HepG2 (cell line): ENCODE results near the gene CYSLTR2. TPM values are rescaled to one million over a fixed set of nuclear protein-coding genes. Genes with fewer than 3 reads are reported as not detected.

ENCODE experiments used
- ATAC-seq: fragments of 200-7000 bp; cut with Tn5 transposase; 3 replicates; pipeline ENCODE4 v1.9.1; 2020; ENCODE audit warnings: mild to moderate bottlenecking, moderate library complexity
- BruUV-seq: library from RNA; stranded (reverse); fragments of 400-500 nt; replicated peaks from 2 replicates; lab custom pipeline; 2021; lab: Mats Ljungman, UMichigan
- CTCF ChIA-PET: fragments of 300-600 bp; formaldehyde crosslinking; extraction: SDS; loops from one replicate; lab custom pipeline; 2021; ENCODE audit warnings: low total read pairs, inconsistent platforms, low intra/inter-chr PET ratio; lab: Yijun Ruan, JAX
- POLR2A ChIA-PET: fragments of 350-600 bp; sonication (Branson Sonifier 250); formaldehyde crosslinking; loops from one replicate; lab custom pipeline; 2020; ENCODE audit warnings: antibody characterized with exemption, inconsistent platforms; lab: Yijun Ruan, JAX
- DNase-seq: peaks from one replicate; pipeline ENCODE4 v3.0.0-alpha.2; 2015; ENCODE audit warnings: low spot score
- FAIRE-seq: peaks from 3 replicates; lab custom pipeline; 2011; peaks lifted over from hg19 to GRCh38; lab: Jason Lieb, UNC
- H2AFZ ChIP-seq: one replicate; pipeline ENCODE4 v1.6.1; 2011; ENCODE audit warnings: low read length, inconsistent platforms
- H3K27ac ChIP-seq: fragments of 300-600 bp; 3 replicates; pipeline ENCODE4 v1.8.0; 2011; ENCODE audit warnings: mixed run types, mild to moderate bottlenecking, mixed read lengths, low read length, inconsistent platforms; ENCODE audit not compliant: insufficient read depth; ENCODE audit errors: extremely low read length
- H3K27me3 ChIP-seq, 2 experiments: fragments of 200-600 bp in 1 of 2; 2 replicates in 1 of 2; 3 replicates in 1 of 2; pipeline versions ENCODE4 v1.6.0 to v1.8.0; 2011; ENCODE audit warnings: low read length in 2 of 2, mild to moderate bottlenecking in 2 of 2, moderate library complexity in 2 of 2, inconsistent platforms in 1 of 2; ENCODE audit not compliant: insufficient read depth in 2 of 2, control insufficient read depth in 1 of 2
- H3K36me3 ChIP-seq, 2 experiments: fragments of 200-600 bp in 1 of 2; replicated peaks in 1 of 2; 2 replicates in 1 of 2; 3 replicates in 1 of 2; pipeline versions ENCODE4 v1.5.1 to v1.8.0; 2011; ENCODE audit warnings: low read length in 2 of 2, inconsistent platforms in 1 of 2; ENCODE audit not compliant: insufficient read depth in 2 of 2, control insufficient read depth in 1 of 2
- H3K4me1 ChIP-seq: 2 replicates; pipeline ENCODE4 v1.5.1; 2012; ENCODE audit warnings: low read length, inconsistent platforms; ENCODE audit not compliant: insufficient read depth
- H3K4me2 ChIP-seq: 2 replicates; pipeline ENCODE4 v1.6.0; 2011; ENCODE audit warnings: low read depth, low read length, inconsistent platforms
- H3K4me3 ChIP-seq, 3 experiments: fragments of 200-600 bp in 1 of 3; sonication (generic), shearing (Covaris generic) in 1 of 3; replicated peaks in 1 of 3; 2 replicates each; pipeline ENCODE4 v1.5.1; 2011 to 2016; ENCODE audit warnings: low read length in 3 of 3, inconsistent platforms in 2 of 3, low read depth in 2 of 3, mild to moderate bottlenecking in 2 of 3, control low read depth in 1 of 3, mixed read lengths in 1 of 3; ENCODE audit not compliant: insufficient read depth in 1 of 3
- H3K79me2 ChIP-seq: one replicate; pipeline ENCODE4 v1.6.1; 2011; ENCODE audit warnings: low read length, inconsistent platforms; ENCODE audit not compliant: insufficient read depth
- H3K9ac ChIP-seq: 2 replicates; pipeline ENCODE4 v1.6.0; 2011; ENCODE audit warnings: mild to moderate bottlenecking, low read depth, low read length, inconsistent platforms; ENCODE audit not compliant: insufficient read depth
- H3K9me3 ChIP-seq: 2 replicates; pipeline ENCODE4 v1.5.1; 2012; ENCODE audit warnings: mild to moderate bottlenecking, low read length
- H4K20me1 ChIP-seq: 2 replicates; pipeline ENCODE4 v1.6.0; 2011; ENCODE audit warnings: inconsistent platforms, mild to moderate bottlenecking, low read length, moderate library complexity; ENCODE audit not compliant: insufficient read depth
- FOXJ3 ChIP-seq: sonication (generic); formaldehyde crosslinking; IDR thresholded peaks from 2 replicates; pipeline ENCODE4 v1.4.0; 2020; ENCODE audit warnings: missing genetic modification reagents, mild to moderate bottlenecking, borderline replicate concordance
- GABPB1 ChIP-seq: IDR thresholded peaks from 2 replicates; pipeline ENCODE4 v1.6.1; 2016; ENCODE audit warnings: mild to moderate bottlenecking, missing genetic modification reagents, moderate library complexity, missing compliant biosample characterization
- JDP2 ChIP-seq: sonication (generic); formaldehyde crosslinking; IDR thresholded peaks from 2 replicates; pipeline ENCODE4 v1.8.1; 2022; ENCODE audit warnings: missing genetic modification reagents, borderline replicate concordance
- MTA3 ChIP-seq: sonication (generic); formaldehyde crosslinking; IDR thresholded peaks from 2 replicates; pipeline ENCODE4 v1.4.0; 2020; ENCODE audit warnings: missing genetic modification reagents
- PAXIP1 ChIP-seq: sonication (generic); formaldehyde crosslinking; conservative IDR thresholded peaks from 2 replicates; pipeline ENCODE4 v1.4.0; 2020; ENCODE audit warnings: mild to moderate bottlenecking, missing genetic modification reagents, moderate library complexity
- POGZ ChIP-seq: sonication (generic); formaldehyde crosslinking; IDR thresholded peaks from 2 replicates; pipeline ENCODE4 v1.4.0; 2020; ENCODE audit warnings: mild to moderate bottlenecking, missing genetic modification reagents
- TCF7 ChIP-seq: sonication (generic); IDR thresholded peaks from 2 replicates; pipeline ENCODE4 v1.6.1; 2016; ENCODE audit warnings: antibody characterized with exemption, low read depth
- ZBTB38 ChIP-seq: sonication (generic); formaldehyde crosslinking; IDR thresholded peaks from 2 replicates; pipeline ENCODE4 v1.5.1; 2020; ENCODE audit warnings: mild to moderate bottlenecking, missing genetic modification reagents
- ZFY ChIP-seq: sonication (generic); formaldehyde crosslinking; IDR thresholded peaks from 2 replicates; pipeline ENCODE4 v1.4.0; 2020; ENCODE audit warnings: missing genetic modification reagents
- ZNF362 ChIP-seq: sonication (generic); formaldehyde crosslinking; IDR thresholded peaks from 2 replicates; pipeline ENCODE4 v1.4.0; 2020; ENCODE audit warnings: missing genetic modification reagents, mild to moderate bottlenecking, borderline replicate concordance
- ZNF740 ChIP-seq: sonication (generic); formaldehyde crosslinking; IDR thresholded peaks from 2 replicates; pipeline ENCODE4 v1.4.0; 2020; ENCODE audit warnings: missing genetic modification reagents
- ZNF766 ChIP-seq: sonication (generic); formaldehyde crosslinking; IDR thresholded peaks from 2 replicates; pipeline ENCODE4 v1.5.0; 2020; ENCODE audit warnings: missing genetic modification reagents, borderline replicate concordance
- ZNF776 ChIP-seq: sonication (generic); formaldehyde crosslinking; IDR thresholded peaks from 2 replicates; pipeline ENCODE4 v1.4.0; 2020; ENCODE audit warnings: mild to moderate bottlenecking, missing genetic modification reagents
- ZSCAN30 ChIP-seq: sonication (generic); formaldehyde crosslinking; IDR thresholded peaks from 2 replicates; pipeline ENCODE4 v1.5.0; 2020; ENCODE audit warnings: mild to moderate bottlenecking, missing genetic modification reagents
- WGBS: methylation state at CpG from one replicate; pipeline ENCODE4 v1.1.6; 2017; ENCODE audit warnings: low lambda C conversion rate; 5-methylcytosine and 5-hydroxymethylcytosine counted together
- in situ Hi-C: cut with HindIII; loops from 2 replicates; pipeline ENCODE4 v1.10.0; 2017; ENCODE audit warnings: low pct_unique_long_range_greater_than_20kb; ENCODE audit not compliant: extremely low pct_ligation_motif_present
- intact Hi-C: fragments of 100-400 bp; cut with micrococcal nuclease; formaldehyde crosslinking; loops from one replicate; pipeline ENCODE4 v1.10.0; 2022; ENCODE audit not compliant: unreplicated experiment
- polyA plus RNA-seq, 8 experiments: library from polyadenylated mRNA; depleted of rRNA in 3 of 8; stranded (reverse) in 7 of 8; unstranded in 1 of 8; fragments of >200 nt; fragmentation: Illumina TruSeq in 4 of 8; extraction: Trizol in 4 of 8; gene quantifications; 2 replicates each; pipeline versions ENCODE4 v1.2.1 to v1.2.3, GENCODE V29; 2011 to 2016; ENCODE audit warnings: low read depth in 4 of 8, missing spikeins in 1 of 8, mixed read lengths in 1 of 8; ENCODE audit not compliant: insufficient read depth in 1 of 8
- total RNA-seq, 5 experiments: library from RNA; depleted of rRNA; stranded (reverse); fragments of >200 nt; fragmentation: Illumina TruSeq; extraction: Trizol; gene quantifications; 2 replicates each; pipeline ENCODE4 v1.2.3, GENCODE V29; 2016; ENCODE audit warnings: low read depth in 1 of 5

The CYSLTR2 gene
- total and polyA plus RNA-seq, 2 of the 13 experiments (the other 11 are each of a cell fraction or from before 2014, with no cell fraction given) = not detected

- no peak for TF ChIP-seq JDP2 (CRISPR knock-in tag)
- no peak for TF ChIP-seq ZNF740
- TF ChIP-seq ZNF766 = no peak
- TF ChIP-seq GABPB1 (CRISPR knock-in tag) = no peak
- TF ChIP-seq ZSCAN30 (CRISPR knock-in tag) = no peak
- no peak for TF ChIP-seq MTA3 (CRISPR knock-in tag)
Observed at GRCh38 chr13:48654511-48654910, 782 bp downstream of the CYSLTR2 start (continued).

GRCh38 chr13:48655291-48655690 is 1.6 kb downstream of the CYSLTR2 start:
- Histone ChIP-seq H3K79me2 (no peaks in the 10 kb centered on the region), H3K9ac (no peak overlapping the region), H3K4me2 (no peak overlapping the region), H3K27ac (no peak overlapping the region), H3K9me3 (no peaks in the 10 kb centered on the region), H3K27me3 (no peaks in the 10 kb centered on the region), H2AFZ (no peak overlapping the region), H3K4me1 (peaks cover 15% of the 10 kb centered on the region), H3K4me3 (no peak overlapping the region)
- no peak for ATAC-seq
- 84% methylated on average over 4 of the region's 4 CpGs for WGBS
- ChIA-PET CTCF (no interaction called here), POLR2A (no interaction called here)
- FAIRE-seq = no peak
- in situ Hi-C loops = no loop called here
- intact Hi-C loops = no loop called here
- TF ChIP-seq ZBTB38 = no peak
- no peak for TF ChIP-seq ZFY (CRISPR knock-in tag)
- TF ChIP-seq, all 625 proteins: peak for 0
- Histone ChIP-seq H4K20me1 (no peaks in the 10 kb centered on the region), H3K36me3 (no peaks in the 10 kb centered on the region)
- no TSS peak for BruUV-seq
- no peak for DNase-seq

- Histone ChIP-seq H3K4me1 (peaks cover 15% of the 10 kb centered on the region), H4K20me1 (no peaks in the 10 kb centered on the region), H3K27me3 (no peaks in the 10 kb centered on the region), H3K4me3 (no peak overlapping the region), H3K4me2 (peak overlapping the region; percentile 9), H3K9ac (no peak overlapping the region), H2AFZ (no peak overlapping the region), H3K9me3 (no peaks in the 10 kb centered on the region), H3K27ac (no peak overlapping the region), H3K79me2 (no peaks in the 10 kb centered on the region), H3K36me3 (no peaks in the 10 kb centered on the region)
- ATAC-seq (peak; percentile 62), DNase-seq (peak; percentile 9), FAIRE-seq (peak; percentile 15)
- no TSS peak for BruUV-seq
- 0% methylated on average over 3 of the region's 3 CpGs for WGBS
- ChIA-PET CTCF (no interaction called here), POLR2A (no interaction called here)
- in situ Hi-C loops = no loop called here
- intact Hi-C loops = no loop called here
- TF ChIP-seq PAXIP1 (CRISPR knock-in tag) = 0 out of 2 replicates have a peak, but pooled peaks have one; percentile 17
- TF ChIP-seq POGZ (CRISPR knock-in tag) = 0 out of 2 replicates have a peak, but pooled peaks have one; percentile 22
- TF ChIP-seq ZNF362 = no peak
- no peak for TF ChIP-seq ZNF776
- peak; percentile 60; the same call in 1 of the 2 replicates for TF ChIP-seq TCF7
- peak; percentile 31; the same call in 1 of the 2 replicates for TF ChIP-seq FOXJ3 (CRISPR knock-in tag)
Observed at GRCh38 chr13:48656608-48657007, 2.9 kb downstream of the CYSLTR2 start.
